Natural killer cell (primary cell): Measurements from ENCODE around the gene HMGB2. TPM values are rescaled to one million over a fixed set of nuclear protein-coding genes. Genes with fewer than 3 reads are reported as not detected.

ENCODE experiments used
- ATAC-seq, 3 donors: fragments of 150-1000 bp in 2 of 3; fragments of 200-7000 bp in 1 of 3; cut with Tn5 transposase; 1 replicate in 1 of 3; 2 replicates in 2 of 3; pipeline ENCODE4 v1.10.0; 2021; ENCODE audit warnings: mild to moderate bottlenecking in 2 of 3, moderate library complexity in 2 of 3
- DNase-seq, 2 donors: peaks; one replicate each; pipeline versions ENCODE4 v3.0.0 to v3.0.0-alpha.2; 2013 to 2021; ENCODE audit warnings: mixed read lengths in 1 of 2
- H3K27ac ChIP-seq: one replicate; pipeline ENCODE4 v1.5.1; 2013; ENCODE audit warnings: mild to moderate bottlenecking, low read length
- H3K27me3 ChIP-seq: one replicate; pipeline ENCODE4 v1.6.1; 2013; ENCODE audit warnings: low read length; ENCODE audit not compliant: control insufficient read depth, insufficient read depth
- H3K36me3 ChIP-seq: one replicate; pipeline ENCODE4 v1.6.1; 2013; ENCODE audit warnings: low read length; ENCODE audit not compliant: control insufficient read depth, insufficient read depth
- H3K4me1 ChIP-seq: one replicate; pipeline ENCODE4 v1.6.1; 2013; ENCODE audit warnings: low read length; ENCODE audit not compliant: control insufficient read depth, insufficient read depth
- H3K4me3 ChIP-seq: one replicate; pipeline ENCODE4 v1.5.1; 2013; ENCODE audit warnings: low read length
- H3K9me3 ChIP-seq: one replicate; pipeline ENCODE4 v1.6.1; 2013; ENCODE audit warnings: low read length; ENCODE audit not compliant: control insufficient read depth, insufficient read depth
- H3K27ac Mint-ChIP-seq, 2 donors: one replicate each; pipeline ENCODE4 v1.8.0; 2022; ENCODE audit warnings: mild to moderate bottlenecking in 2 of 2, mixed read lengths in 2 of 2, moderate library complexity in 1 of 2
- H3K27me3 Mint-ChIP-seq, 2 donors: one replicate each; pipeline ENCODE4 v1.8.0; 2022; ENCODE audit warnings: low read depth in 2 of 2, mixed read lengths in 2 of 2
- H3K36me3 Mint-ChIP-seq: one replicate; pipeline ENCODE4 v1.8.0; 2022; ENCODE audit warnings: mixed read lengths
- H3K4me1 Mint-ChIP-seq, 2 donors: one replicate each; pipeline ENCODE4 v1.8.0; 2022; ENCODE audit warnings: mixed read lengths in 2 of 2
- H3K4me3 Mint-ChIP-seq: one replicate; pipeline ENCODE4 v1.8.0; 2022; ENCODE audit warnings: mild to moderate bottlenecking, moderate library complexity, mixed read lengths
- H3K9me3 Mint-ChIP-seq, 2 donors: one replicate each; pipeline ENCODE4 v1.8.0; 2022; ENCODE audit warnings: mixed read lengths in 2 of 2
- WGBS: methylation state at CpG from one replicate; pipeline ENCODE4 v1.1.7; 2013; ENCODE audit warnings: missing lambda C conversion rate; ENCODE audit not compliant: insufficient coverage; 5-methylcytosine and 5-hydroxymethylcytosine counted together
- intact Hi-C: fragments of 100-400 bp; cut with micrococcal nuclease; formaldehyde crosslinking; loops from one replicate; pipeline ENCODE4 v1.14.2; 2022
- total RNA-seq, 4 donors: library from RNA; stranded (reverse); fragments of 120-200 nt in 1 of 4; gene quantifications; one replicate each; pipeline versions ENCODE4 v1.2.3 to v1.2.4, GENCODE V29; 2013 to 2022
- TF ChIP-seq, protein P1 (sequence below): fragments of 200-600 bp; IDR thresholded peaks from one replicate; pipeline ENCODE4 v1.8.0; 2022; ENCODE audit warnings: antibody characterized with exemption

The HMGB2 gene
- total RNA-seq, 3 donors from 2014 or later (not counting 1 experiment from before 2014, with no cell fraction given): 145 to 214 (median 151) TPM

GRCh38 chr4:173345648-173346047 lies 11.5 kb upstream of the HMGB2 start:
- Mint-ChIP-seq H3K36me3 (no peaks in the 10 kb centered on the region), H3K27ac (no peak overlapping the region), H3K9me3 (no peaks in the 10 kb centered on the region), H3K4me1 (no peaks in the 10 kb centered on the region), H3K27me3 (no peaks in the 10 kb centered on the region), H3K4me3 (no peak overlapping the region)
- Histone ChIP-seq H3K36me3 (no peaks in the 10 kb centered on the region), H3K9me3 (no peaks in the 10 kb centered on the region), H3K4me3 (no peak overlapping the region), H3K4me1 (no peaks in the 10 kb centered on the region), H3K27me3 (no peaks in the 10 kb centered on the region), H3K27ac (no peak overlapping the region)
- TF ChIP-seq, protein P1, sequence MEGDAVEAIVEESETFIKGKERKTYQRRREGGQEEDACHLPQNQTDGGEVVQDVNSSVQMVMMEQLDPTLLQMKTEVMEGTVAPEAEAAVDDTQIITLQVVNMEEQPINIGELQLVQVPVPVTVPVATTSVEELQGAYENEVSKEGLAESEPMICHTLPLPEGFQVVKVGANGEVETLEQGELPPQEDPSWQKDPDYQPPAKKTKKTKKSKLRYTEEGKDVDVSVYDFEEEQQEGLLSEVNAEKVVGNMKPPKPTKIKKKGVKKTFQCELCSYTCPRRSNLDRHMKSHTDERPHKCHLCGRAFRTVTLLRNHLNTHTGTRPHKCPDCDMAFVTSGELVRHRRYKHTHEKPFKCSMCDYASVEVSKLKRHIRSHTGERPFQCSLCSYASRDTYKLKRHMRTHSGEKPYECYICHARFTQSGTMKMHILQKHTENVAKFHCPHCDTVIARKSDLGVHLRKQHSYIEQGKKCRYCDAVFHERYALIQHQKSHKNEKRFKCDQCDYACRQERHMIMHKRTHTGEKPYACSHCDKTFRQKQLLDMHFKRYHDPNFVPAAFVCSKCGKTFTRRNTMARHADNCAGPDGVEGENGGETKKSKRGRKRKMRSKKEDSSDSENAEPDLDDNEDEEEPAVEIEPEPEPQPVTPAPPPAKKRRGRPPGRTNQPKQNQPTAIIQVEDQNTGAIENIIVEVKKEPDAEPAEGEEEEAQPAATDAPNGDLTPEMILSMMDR: no peak
- ATAC-seq (no peak), DNase-seq (no peak)
- intact Hi-C loops: no loop called here
- 0% methylated on average over 1 of the region's 2 CpGs for WGBS

- Histone ChIP-seq H3K4me1 (no peaks in the 10 kb centered on the region), H3K27ac (no peak overlapping the region), H3K9me3 (no peaks in the 10 kb centered on the region), H3K27me3 (no peaks in the 10 kb centered on the region), H3K36me3 (no peaks in the 10 kb centered on the region), H3K4me3 (no peak overlapping the region)
- Mint-ChIP-seq H3K4me1 (no peaks in the 10 kb centered on the region), H3K36me3 (no peaks in the 10 kb centered on the region), H3K27ac (no peak overlapping the region), H3K4me3 (no peak overlapping the region), H3K9me3 (no peaks in the 10 kb centered on the region), H3K27me3 (no peaks in the 10 kb centered on the region)
- DNase-seq (no peak), ATAC-seq (no peak)
- TF ChIP-seq, protein P1: no peak
- intact Hi-C loops: no loop called here
- WGBS: 92% methylated on average over 2 of the region's 3 CpGs
These were observed 9.8 kb upstream of the HMGB2 start for GRCh38 chr4:173343832-173344397.

DNA sequence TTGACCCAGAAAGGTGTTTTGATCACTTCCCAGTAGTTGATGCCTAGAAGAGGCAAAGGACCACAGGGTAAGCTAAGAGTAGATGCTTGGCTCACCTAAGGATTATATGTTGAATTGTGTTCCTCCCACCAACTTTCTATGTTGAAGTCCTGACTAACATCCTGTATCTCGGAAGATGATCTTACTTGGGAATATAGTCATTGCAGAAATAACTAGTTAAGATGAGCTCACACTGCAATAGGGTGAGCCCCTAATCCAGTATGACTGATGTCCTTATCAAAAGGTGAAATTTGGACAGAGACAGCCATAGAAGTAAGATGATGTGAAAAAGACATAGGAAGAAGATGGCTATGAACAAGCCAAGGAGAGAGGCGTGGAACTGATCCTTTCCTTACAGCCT lies 3.3 kb upstream of the HMGB2 start:
- TF ChIP-seq, protein P1: no peak
- 95% methylated on average over 2 of the region's 2 CpGs for WGBS
- Histone ChIP-seq H3K27ac (no peak overlapping the region), H3K4me1 (peaks cover 8% of the 10 kb centered on the region), H3K36me3 (no peaks in the 10 kb centered on the region), H3K4me3 (no peak overlapping the region), H3K27me3 (no peaks in the 10 kb centered on the region), H3K9me3 (no peaks in the 10 kb centered on the region)
- intact Hi-C loops: no loop called here
- no peak for ATAC-seq
- no peaks in the 10 kb centered on the region for H3K36me3 Mint-ChIP-seq
- H3K27me3 Mint-ChIP-seq: no peaks in the 10 kb centered on the region
- H3K4me1 Mint-ChIP-seq: peaks cover 19 to 27% of the 10 kb centered on the region in 2 donors
- H3K4me3 Mint-ChIP-seq: no peak overlapping the region
- H3K27ac Mint-ChIP-seq: no peak overlapping the region
- H3K9me3 Mint-ChIP-seq: no peaks in the 10 kb centered on the region
- DNase-seq: no peak
